ENCODE results near the gene PRKAG2.

- no peak for TF ChIP-seq YY1 (IDR thresholded peaks at IDR 0.05)
- TF ChIP-seq, protein P1, sequence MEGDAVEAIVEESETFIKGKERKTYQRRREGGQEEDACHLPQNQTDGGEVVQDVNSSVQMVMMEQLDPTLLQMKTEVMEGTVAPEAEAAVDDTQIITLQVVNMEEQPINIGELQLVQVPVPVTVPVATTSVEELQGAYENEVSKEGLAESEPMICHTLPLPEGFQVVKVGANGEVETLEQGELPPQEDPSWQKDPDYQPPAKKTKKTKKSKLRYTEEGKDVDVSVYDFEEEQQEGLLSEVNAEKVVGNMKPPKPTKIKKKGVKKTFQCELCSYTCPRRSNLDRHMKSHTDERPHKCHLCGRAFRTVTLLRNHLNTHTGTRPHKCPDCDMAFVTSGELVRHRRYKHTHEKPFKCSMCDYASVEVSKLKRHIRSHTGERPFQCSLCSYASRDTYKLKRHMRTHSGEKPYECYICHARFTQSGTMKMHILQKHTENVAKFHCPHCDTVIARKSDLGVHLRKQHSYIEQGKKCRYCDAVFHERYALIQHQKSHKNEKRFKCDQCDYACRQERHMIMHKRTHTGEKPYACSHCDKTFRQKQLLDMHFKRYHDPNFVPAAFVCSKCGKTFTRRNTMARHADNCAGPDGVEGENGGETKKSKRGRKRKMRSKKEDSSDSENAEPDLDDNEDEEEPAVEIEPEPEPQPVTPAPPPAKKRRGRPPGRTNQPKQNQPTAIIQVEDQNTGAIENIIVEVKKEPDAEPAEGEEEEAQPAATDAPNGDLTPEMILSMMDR (IDR thresholded peaks at IDR 0.05; ENCODE audit: low read depth, low read length, missing input control) = no peak
- TF ChIP-seq, protein P2, sequence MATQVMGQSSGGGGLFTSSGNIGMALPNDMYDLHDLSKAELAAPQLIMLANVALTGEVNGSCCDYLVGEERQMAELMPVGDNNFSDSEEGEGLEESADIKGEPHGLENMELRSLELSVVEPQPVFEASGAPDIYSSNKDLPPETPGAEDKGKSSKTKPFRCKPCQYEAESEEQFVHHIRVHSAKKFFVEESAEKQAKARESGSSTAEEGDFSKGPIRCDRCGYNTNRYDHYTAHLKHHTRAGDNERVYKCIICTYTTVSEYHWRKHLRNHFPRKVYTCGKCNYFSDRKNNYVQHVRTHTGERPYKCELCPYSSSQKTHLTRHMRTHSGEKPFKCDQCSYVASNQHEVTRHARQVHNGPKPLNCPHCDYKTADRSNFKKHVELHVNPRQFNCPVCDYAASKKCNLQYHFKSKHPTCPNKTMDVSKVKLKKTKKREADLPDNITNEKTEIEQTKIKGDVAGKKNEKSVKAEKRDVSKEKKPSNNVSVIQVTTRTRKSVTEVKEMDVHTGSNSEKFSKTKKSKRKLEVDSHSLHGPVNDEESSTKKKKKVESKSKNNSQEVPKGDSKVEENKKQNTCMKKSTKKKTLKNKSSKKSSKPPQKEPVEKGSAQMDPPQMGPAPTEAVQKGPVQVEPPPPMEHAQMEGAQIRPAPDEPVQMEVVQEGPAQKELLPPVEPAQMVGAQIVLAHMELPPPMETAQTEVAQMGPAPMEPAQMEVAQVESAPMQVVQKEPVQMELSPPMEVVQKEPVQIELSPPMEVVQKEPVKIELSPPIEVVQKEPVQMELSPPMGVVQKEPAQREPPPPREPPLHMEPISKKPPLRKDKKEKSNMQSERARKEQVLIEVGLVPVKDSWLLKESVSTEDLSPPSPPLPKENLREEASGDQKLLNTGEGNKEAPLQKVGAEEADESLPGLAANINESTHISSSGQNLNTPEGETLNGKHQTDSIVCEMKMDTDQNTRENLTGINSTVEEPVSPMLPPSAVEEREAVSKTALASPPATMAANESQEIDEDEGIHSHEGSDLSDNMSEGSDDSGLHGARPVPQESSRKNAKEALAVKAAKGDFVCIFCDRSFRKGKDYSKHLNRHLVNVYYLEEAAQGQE (IDR thresholded peaks at IDR 0.05) = no peak
- no peak for TF ChIP-seq TAF1 (conservative IDR thresholded peaks at IDR 0.05)
- no peak for TF ChIP-seq GABPA (IDR thresholded peaks at IDR 0.05 in 1 of 2, conservative IDR thresholded peaks at IDR 0.05 in 1 of 2)
- TF ChIP-seq RAD21 (IDR thresholded peaks at IDR 0.05) = no peak
- no peak for TF ChIP-seq JUND (IDR thresholded peaks at IDR 0.05)
Observed at GRCh38 chr7:151862606-151863381, 14.1 kb downstream of the PRKAG2 start.
